ENCODE data around the gene ENTPD2. TPM values are rescaled to one million over a fixed set of nuclear protein-coding genes. Genes with fewer than 3 reads are reported as not detected.

ENTPD2 gene
- total RNA-seq, 1 experiment from 2014 or later = 4.0 TPM

- Mint-ChIP-seq H3K4me1 (peaks cover 5 to 9% of the 10 kb centered on the region in 2 experiments), H3K27ac (no peak overlapping the region), H3K4me3 (peak overlapping the region; percentile 65 to 80), H3K27me3 (ENCODE audit: low read depth) (peaks cover 37% of the 10 kb centered on the region), H3K9me3 (no peaks in the 10 kb centered on the region), H3K36me3 (ENCODE audit: insufficient read depth in 1 of 3, low read depth in 3 of 3) (peaks cover 0 to 2% (median 0%) of the 10 kb centered on the region in 3 experiments; a peak in 1 of 7 replicates)
- H2BK12ac ChIP-seq (ENCODE audit: insufficient read length, low read depth, low read length) = no peak overlapping the region
- no peak overlapping the region for H3K27ac ChIP-seq (ENCODE audit: insufficient read length, low read depth, low read length)
- no peaks in the 10 kb centered on the region for H4K20me1 ChIP-seq (ENCODE audit: control insufficient read depth, insufficient read depth, insufficient read length)
- H3K79me2 ChIP-seq (ENCODE audit: insufficient read depth, low read length) = peaks cover 2% of the 10 kb centered on the region; the same call in 1 of the 2 replicates
- H3K18ac ChIP-seq (ENCODE audit: insufficient read length, low read depth, low read length) = no peak overlapping the region
- H2AK5ac ChIP-seq (ENCODE audit: insufficient read length, low read length) = no peak overlapping the region
- no peak overlapping the region for H4K8ac ChIP-seq (replicated peaks; ENCODE audit: insufficient read length, low read depth, low read length)
- no peak overlapping the region for H2BK120ac ChIP-seq (ENCODE audit: low read depth, low read length, poor library complexity, severe bottlenecking)
- no peak overlapping the region for H3K23ac ChIP-seq (ENCODE audit: insufficient read length, low read depth, low read length)
- no peaks in the 10 kb centered on the region for H3K79me1 ChIP-seq (ENCODE audit: insufficient read depth, low read depth, low read length, poor library complexity, severe bottlenecking)
- H3K4ac ChIP-seq (ENCODE audit: low read depth, low read length) = no peak overlapping the region
- no peak overlapping the region for H3K9ac ChIP-seq (ENCODE audit: extremely low read depth, insufficient read length, low read length)
- no peak for DNase-seq
- H3K9me3 ChIP-seq (ENCODE audit: control insufficient read depth, low read depth, low read length) = no peaks in the 10 kb centered on the region
- no peak for TF ChIP-seq CTCF (conservative IDR thresholded peaks at IDR 0.05)
- H3K23me2 ChIP-seq (ENCODE audit: insufficient read length, low read depth, low read length, poor library complexity, severe bottlenecking) = peaks cover 11% of the 10 kb centered on the region
- H3K4me1 ChIP-seq (ENCODE audit: insufficient read depth, low read length) = no peaks in the 10 kb centered on the region
- H2AFZ ChIP-seq (ENCODE audit: low read length) = no peak overlapping the region
- no CpG with 5 or more reads among the region's 18 CpGs for WGBS (ENCODE audit: extremely low coverage, insufficient read length, low lambda C conversion rate)
- no peak overlapping the region for H2BK15ac ChIP-seq (ENCODE audit: low read depth, low read length)
- no peak overlapping the region for H4K5ac ChIP-seq (ENCODE audit: insufficient read length, low read depth, low read length)
- peak overlapping the region; percentile 58 for H3K4me2 ChIP-seq (ENCODE audit: insufficient read depth, insufficient read length, low read length)
- no peak overlapping the region for H2BK5ac ChIP-seq (ENCODE audit: insufficient read length, low read length)
- no peak overlapping the region for H4K91ac ChIP-seq (ENCODE audit: insufficient read length, low read depth, low read length)
- no peak overlapping the region for H3T11ph ChIP-seq (ENCODE audit: low read length)
- H3K14ac ChIP-seq (ENCODE audit: insufficient read depth, low read length) = no peak overlapping the region
- H3K56ac ChIP-seq (ENCODE audit: insufficient read length, low read depth, low read length) = no peak overlapping the region
- H3K27me3 ChIP-seq (ENCODE audit: insufficient read depth, low read length) = peaks cover 6% of the 10 kb centered on the region; the same call in 1 of the 2 replicates
- no peak overlapping the region for H2BK20ac ChIP-seq (ENCODE audit: low read depth, low read length, poor library complexity, severe bottlenecking)
Measured at GRCh38 chr9:137044502-137045177, 9.2 kb downstream of the ENTPD2 start.

All from H9 (cell line).